GM19372 (cell line): Measurements from ENCODE around the gene TMEM235.

ENCODE experiments used
- ATAC-seq: cut with Tn5 transposase; IDR thresholded peaks from one replicate; pipeline ENCODE4 v1.9.1; 2021; ENCODE audit warnings: mild to moderate bottlenecking, low read depth, moderate library complexity; ENCODE audit not compliant: unreplicated experiment

TMEM235 gene

DNA sequence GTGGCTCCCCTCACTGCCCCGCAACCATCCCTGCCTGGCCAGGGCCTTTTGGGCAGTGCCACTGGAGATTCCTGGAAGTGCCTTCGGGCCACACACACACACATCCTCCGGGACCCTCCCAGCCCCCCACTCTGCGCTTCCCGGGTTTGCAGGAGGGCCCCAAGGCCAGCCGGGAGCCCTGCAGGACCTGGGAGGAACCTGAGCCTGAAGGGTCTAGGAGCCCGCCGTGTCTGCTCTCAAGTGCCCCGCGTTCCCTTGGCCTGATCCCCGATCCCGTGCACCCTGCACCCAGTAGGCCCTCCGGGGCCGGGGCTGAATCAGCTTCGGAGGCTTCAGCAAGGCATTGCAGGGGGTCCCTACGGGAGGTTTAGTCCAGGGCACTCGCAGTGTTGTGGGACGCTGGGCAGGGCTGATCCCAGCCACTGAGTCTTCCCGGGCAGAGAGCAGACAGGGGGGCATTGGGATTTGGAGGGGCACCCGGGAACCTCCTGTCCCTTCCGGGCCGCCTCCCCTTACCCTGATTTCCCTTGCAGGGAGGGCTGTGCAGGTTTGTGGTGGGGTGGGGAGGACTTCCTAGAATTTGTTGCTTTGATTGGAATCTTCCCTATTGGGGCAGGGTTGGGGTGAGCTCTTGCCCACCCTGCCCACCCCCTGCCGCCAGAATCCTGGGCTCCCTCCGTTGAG, 36.9 kb downstream of the TMEM235 start:
- no peak for ATAC-seq

DNA sequence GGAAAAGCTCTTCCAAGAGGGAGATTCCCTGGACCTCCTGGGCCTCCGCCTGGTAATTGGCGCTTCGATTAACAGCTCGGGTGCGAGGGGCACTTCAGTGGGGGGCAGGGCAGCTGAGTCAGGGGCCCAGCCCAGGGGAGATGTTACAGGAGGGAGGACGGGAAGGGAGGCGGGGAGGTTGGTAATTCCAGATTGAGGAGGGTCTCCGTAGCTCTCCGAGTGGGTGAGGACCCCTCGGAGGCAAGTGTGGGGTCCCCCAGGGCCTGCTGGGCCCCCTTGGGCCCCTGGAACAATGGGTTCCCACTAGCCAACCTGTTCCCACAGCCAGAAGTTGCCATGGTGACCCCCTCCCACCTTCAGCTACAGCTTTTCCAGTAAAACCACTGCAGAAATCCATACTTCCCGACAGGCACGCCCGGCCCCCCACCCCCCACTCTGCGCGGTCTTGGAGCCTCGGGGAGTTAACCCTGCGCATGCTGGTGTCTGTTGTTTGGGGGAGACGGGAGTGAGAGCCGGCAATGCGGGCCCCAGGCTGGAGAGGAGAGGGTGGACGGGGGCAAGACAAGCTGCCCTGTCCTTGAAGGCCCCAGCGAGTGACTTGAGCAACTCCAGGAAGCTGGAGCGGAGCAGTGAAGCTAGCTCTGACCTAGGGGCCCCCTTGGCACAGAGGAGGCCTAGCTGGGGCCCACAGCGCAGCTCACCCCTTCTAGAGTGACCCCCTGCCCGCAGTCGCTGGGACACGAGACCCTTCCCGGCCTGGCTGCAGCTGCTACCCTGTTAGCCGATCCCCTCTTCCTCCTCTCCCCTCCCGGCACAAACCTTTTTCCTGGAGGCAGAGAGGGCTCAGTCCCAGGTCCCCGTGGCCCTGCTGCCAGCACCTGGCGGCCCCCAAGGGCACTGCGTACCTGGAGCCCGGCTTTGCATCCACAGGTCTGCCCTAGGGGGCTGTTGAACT, 37.8 kb downstream of the TMEM235 start:
- no peak for ATAC-seq

DNA sequence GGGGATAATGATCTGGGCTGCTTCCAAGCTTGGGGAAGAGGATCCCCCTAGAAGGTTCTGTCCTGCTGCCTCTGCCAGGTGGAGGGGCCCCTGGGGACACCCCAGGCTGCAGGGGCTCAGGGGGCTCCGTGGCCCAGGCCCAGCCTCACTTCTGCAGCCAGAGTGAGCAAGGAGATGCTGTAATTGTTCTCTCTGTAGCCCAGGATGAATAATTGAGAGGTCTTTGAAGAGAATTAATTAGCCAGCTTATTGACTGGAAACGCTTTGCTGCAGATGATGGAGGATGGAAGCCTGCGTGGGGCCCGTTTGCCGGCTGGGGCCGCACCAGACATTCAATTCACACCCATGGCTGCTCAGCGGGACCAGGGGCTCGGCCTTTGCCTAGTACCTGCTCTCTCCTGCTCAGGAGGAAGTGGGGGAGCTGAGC, 38.5 kb downstream of the TMEM235 start:
- no peak for ATAC-seq

DNA sequence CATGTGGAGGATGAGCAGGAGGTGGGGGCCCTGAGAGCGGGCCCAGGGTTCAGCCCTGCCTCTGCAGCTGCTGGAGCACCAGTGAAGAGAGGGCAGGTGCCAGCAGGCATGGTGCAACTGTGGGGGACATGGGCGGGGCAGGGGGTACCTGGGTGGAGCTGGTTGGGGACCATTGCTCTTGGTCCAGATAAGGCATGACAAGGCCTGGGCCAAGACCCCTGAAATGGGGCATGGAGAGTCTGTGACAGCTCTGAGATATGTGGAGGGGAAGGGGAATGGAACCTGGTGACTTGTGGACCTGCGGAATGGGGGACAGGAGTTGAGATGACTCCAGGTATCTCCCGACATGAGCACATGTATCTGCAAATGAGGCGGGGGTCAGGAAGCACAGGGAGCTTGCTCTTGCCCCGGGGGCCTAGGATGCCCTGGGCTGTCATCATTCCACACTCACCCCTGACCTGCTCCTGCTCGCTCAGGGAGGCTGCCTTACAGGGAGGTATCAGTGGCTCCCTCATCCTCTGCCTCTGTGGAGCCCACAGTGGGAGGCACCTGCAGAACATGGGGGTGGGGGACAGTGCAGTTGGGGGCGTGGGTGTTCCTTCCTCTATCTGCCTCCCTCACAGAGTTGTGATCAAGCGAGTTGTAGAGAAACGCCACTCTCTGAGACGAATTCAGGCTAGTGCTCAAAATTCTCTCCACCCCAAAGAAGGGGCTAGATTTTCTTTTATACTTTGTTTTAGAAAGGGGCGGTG, 40.2 kb downstream of the TMEM235 start:
- ATAC-seq = no peak

DNA sequence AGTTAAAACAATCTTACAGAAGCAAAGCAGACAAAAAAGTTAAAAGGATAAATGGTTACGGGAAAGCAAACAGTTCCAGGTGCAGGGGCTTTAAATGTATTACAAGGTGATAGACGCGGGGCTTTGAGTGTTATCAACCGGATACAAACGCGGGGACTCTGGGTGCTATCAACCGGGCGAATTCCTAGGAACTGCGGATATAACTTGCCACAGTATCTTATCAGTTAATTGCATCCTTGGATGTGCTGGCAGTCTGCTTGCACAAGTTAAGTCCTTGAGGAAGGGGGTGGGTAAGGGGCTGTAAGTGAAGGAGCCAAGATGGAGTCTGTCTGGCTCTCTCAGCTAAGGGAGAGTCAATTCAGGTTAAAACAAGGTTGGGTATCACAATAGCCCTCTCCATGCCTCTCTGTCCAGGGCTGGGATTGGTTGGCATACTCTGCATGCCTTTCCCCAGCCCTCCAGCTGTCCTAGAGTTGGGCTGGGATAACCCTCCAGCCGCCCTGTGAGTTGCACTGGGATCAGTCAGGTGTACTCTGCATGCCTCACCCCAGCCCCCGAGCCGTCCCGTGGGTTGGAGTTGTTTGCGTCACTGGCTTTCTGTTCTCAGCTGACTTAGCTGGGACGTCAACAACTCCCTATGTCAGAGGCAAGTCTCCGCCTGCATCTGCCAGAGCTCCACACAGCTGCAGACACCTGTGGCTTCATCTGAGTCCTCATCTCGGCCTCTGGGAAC, 40.9 kb downstream of the TMEM235 start:
- ATAC-seq = no peak

DNA sequence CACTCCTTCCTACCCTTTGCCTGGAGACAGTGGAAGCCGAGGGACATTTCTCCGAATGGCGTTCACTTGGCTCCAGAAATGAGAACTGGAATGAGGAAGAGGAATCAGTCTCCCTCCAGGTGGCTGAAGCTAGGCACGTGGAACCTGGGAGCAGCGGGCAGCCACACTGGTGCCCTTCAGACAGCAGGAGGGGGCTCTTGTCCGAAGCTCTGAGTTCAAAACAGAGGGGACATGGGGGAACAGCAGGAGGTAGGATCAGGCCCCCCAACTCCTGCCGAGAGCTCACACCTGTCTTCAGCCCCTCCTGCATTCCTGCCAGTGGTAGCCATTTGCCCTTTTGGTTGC, 41.5 kb downstream of the TMEM235 start:
- no peak for ATAC-seq

DNA sequence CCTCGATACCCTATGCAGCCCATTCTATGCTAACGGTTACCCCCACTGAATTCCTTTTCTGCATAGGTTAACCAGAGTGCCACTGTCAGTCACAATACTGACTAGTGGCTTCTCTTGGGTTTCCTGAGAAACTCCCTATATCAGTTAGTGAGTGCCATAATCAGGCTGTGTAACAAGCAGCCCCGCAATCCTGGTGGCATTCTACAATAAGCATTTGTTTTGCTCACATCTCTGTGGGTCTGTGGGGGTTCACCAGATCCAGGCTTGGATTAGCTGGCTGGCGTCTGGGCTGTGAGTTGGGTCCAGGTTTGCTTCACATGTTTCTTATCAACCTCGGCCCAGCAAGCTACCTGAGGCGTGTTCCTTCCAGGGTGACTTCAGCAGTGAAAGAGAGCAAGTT, 42.4 kb downstream of the TMEM235 start:
- ATAC-seq = no peak

DNA sequence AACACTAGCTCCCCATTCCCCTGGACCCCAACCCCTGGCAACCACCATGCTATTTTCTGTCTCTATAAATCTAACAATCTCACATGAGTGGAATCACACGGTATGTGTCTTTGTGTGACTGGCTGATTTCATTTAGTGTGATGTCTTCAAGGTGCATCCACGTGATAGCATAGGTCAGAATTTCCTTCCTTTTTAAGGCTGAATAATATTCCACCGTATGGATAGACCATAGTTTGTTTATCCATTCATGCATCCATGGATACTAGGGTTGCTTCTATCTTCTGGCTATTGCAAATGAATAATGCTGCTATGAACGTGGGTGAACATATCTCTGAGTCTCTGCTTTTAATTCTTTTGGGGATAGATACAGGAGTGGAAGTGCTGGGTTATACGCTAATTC, 43.9 kb downstream of the TMEM235 start:
- no peak for ATAC-seq

DNA sequence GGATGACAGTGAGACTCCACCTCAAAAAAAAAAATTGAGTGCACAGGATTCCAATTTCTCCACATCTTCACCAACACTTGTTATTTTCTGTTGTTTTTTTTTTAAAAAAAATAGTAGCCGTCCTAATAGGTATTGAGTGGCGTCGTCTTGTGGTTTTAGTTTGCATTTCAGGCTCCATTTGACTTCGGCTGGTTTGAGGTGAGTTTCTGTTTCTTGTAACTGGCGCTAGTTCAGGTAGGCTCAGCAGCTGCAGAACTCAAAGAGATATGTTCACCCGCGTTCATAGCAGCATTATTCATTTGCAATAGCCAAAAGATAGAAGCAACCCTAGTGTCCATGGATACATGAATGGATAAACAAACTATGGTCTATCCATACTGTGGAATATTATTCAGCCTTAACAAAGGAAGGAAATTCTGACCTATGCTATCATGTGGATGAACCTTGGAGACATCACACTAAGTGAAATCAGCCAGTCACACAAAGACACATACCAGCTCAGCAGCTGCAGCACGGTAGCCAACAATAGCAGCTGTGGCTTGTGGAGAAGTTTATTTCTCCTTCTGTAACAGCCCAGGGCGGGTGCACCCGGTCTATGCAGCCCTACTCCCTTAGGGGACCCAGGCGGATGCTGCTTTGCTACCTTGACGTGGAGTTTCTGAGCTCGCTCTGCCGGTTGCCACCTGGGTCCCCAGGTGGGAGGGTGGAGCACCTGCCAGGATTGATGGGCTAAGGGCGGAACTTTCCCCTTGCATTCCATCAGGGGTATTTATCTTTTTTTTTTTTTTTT, 44.9 kb downstream of the TMEM235 start:
- ATAC-seq = no peak

DNA sequence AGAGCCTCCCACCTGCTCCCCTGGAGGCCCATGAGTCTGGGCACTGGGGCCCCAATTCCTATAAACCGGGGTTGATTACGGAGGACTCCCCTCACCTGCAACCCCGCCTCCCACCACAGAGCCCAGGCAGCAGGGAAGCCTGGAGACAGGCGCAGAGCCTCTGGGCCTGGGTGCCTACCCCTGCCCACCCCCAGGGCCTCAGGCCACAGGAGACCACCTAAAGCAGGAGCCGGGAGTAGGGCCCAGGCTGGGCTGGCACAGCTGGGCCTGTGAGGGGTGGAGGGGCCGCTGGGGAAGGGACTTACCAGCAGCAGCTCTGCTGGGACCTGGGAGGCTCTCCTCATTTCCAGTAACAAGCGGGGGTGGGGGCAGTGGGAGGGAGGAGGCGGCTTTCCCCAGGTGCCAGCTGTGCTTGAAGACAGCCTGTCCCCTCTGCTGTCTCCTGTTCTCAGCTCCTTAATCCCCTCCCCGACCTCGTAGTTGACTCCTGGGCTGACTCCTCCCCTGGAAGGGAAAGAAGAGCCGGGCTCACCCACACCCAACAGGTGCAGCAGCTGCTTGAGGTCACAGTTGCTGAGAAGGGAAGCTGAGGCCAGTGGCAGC, 46.8 kb downstream of the TMEM235 start:
- ATAC-seq = no peak

DNA sequence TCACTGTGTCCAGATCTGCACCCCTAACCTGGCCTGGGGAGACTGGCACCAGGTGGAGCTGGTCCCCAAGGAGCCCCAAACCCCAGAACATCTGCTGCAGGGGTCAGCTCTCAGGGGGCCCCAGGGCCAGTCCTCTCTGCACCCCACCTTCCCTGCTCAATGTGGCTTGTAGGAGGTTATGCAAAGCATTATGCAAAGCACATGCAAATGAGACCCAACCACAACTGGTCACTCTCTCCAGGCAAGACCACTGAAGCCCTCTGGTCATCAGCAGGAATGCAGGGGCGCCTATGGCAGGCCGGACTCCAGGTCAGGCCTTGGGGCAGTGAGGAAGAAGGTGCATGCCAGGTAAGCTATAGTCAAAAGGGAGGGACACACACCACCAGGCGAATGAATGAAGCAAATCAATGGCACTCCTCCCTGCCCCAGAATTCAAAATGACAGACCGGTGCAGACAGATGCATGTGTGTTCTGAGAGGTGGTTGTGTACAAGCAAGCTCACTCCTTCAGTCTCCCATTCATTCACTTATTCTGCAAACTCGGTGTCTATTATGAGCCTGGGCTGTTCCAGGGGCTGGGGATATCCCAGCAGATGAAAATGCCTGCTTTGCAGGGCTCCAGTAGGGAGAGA, 48.0 kb downstream of the TMEM235 start:
- ATAC-seq = no peak

DNA sequence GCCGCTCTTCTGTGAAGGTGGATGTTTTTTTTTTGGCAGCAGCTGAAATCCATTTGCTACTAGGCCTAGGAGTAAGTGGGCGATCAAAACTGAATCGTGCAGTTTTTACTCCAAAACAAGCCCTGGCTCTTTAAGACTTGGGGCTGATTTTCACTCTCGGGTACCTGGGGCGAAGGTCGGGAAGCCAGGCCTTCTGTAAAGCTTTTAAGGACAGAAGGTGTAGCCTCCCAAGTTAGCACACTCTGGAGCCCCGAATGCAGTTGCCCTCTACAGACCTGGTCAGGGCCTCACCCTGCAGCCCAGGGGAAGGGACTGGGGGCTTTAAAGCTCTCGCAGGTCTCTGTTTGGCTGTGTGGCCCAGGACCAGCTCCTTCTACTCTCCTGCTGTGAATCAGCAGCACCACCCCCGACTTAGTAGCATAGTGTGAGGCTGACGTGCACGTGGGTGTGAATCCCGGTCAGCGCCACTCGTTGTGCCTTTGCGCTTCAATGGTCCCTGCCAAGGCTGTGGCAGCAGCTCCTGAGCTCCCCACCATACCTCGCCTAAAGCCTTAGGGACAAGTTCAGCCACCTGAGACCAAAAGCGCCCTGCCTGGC, 49.9 kb downstream of the TMEM235 start:
- no peak for ATAC-seq

DNA sequence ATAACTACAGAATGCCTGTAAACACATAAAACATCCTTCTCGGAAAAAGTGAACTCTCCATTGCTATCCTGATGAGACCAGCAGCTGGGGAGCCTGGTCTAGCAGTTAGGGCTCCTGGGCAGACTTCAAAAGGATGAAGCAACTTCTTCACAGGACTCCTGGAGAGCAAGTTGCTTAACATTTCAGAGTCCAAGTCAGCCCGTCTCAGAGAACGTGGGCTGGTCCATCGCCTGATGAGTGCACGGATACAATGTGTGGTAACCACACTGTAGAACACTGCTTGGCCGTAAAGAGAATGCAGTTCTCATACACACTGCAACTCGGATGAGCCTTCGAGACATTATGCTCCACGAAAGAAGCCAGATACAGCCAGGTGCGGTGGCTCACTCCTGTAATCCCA, 52.7 kb downstream of the TMEM235 start:
- ATAC-seq = no peak

DNA sequence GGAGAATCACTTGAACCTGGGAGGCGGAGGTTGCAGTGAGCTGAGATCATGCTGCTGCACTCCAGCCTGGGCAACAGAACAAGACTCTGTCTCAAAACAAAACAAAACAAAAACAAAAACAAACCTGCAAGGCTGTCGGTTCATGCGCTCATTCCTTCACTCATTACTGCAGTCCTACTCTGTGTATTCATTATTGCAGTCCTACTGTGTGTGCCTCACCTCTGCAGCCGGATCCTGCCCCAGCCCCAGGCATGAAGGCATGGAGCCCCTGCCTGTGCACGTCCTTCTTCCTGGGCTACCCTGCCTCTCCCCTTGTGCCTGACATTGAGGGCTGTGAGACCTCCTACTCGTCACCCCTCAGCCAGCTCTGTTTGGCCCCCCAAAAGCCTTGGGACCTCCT, 57.6 kb downstream of the TMEM235 start:
- no peak for ATAC-seq

DNA sequence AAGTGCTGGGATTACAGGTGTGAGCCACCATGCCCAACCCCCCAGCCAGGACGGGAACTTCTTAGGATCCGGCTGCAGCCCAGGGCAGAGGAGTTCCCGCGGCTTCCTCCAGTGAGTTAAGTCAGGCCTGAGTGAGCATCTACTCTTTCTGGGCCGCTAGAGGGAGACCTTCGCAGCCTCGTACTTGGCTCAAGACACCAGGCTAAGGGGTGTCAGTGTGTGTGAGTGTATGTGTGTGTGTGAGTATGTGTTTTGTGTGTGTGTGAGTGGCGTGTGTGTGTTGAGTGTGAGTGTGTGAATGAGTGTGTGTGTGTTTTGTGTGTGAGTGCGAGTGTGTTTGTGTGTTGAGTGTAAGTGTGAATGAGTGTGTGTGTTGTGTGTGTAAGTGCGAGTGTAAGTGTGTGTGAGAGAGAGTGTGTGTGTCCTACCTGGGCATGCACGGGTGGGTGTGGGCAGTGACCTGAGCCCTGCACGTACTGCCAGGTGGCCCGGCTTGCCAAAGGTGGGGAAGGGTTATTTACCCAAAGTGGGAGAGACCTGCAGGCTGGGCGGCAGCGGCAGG, 58.5 kb downstream of the TMEM235 start:
- no peak for ATAC-seq
